Measurements from ENCODE around the gene SDK1.
"Not testable (repeated sequence)": the region's sequence is repeated elsewhere in the genome, so short reads cannot be mapped to it uniquely, and the experiment has no call there.

SDK1 gene

GRCh38 chr7:3957472-3958108 is 656.5 kb downstream of the SDK1 start:
- no peak overlapping the region for H3K4me3 Mint-ChIP-seq
- H3K36me3 Mint-ChIP-seq: no peaks in the 10 kb centered on the region
- H3K4me1 Mint-ChIP-seq: no peaks in the 10 kb centered on the region
- DNase-seq (ENCODE audit: low spot score in 2 of 2): no peak
- H3K9me3 Mint-ChIP-seq: no peaks in the 10 kb centered on the region
- ATAC-seq: no peak
- no peak overlapping the region for H3K27ac Mint-ChIP-seq

GRCh38 chr7:3958109-3958483 is 657.0 kb downstream of the SDK1 start:
- Mint-ChIP-seq H3K36me3 (no peaks in the 10 kb centered on the region), H3K9me3 (no peaks in the 10 kb centered on the region), H3K4me1 (no peaks in the 10 kb centered on the region), H3K27ac (no peak overlapping the region), H3K4me3 (no peak overlapping the region)
- no peak for DNase-seq (ENCODE audit: low spot score in 2 of 2)
- ATAC-seq: no peak

GRCh38 chr7:3959364-3959763 is 658.3 kb downstream of the SDK1 start:
- Mint-ChIP-seq H3K9me3 (no peaks in the 10 kb centered on the region), H3K4me3 (no peak overlapping the region), H3K27ac (no peak overlapping the region), H3K36me3 (no peaks in the 10 kb centered on the region), H3K4me1 (no peaks in the 10 kb centered on the region)
- DNase-seq (ENCODE audit: low spot score in 2 of 2) (no peak), ATAC-seq (no peak)

GRCh38 chr7:3960050-3960763 is 659.2 kb downstream of the SDK1 start:
- no peak overlapping the region for H3K4me3 Mint-ChIP-seq
- H3K36me3 Mint-ChIP-seq: no peaks in the 10 kb centered on the region
- no peak for DNase-seq (ENCODE audit: low spot score in 2 of 2)
- no peak overlapping the region for H3K27ac Mint-ChIP-seq
- no peak for ATAC-seq
- no peaks in the 10 kb centered on the region for H3K4me1 Mint-ChIP-seq
- no peaks in the 10 kb centered on the region for H3K9me3 Mint-ChIP-seq

- no peak for DNase-seq (ENCODE audit: low spot score in 2 of 2)
- Mint-ChIP-seq H3K9me3 (no peaks in the 10 kb centered on the region), H3K36me3 (no peaks in the 10 kb centered on the region), H3K4me1 (no peaks in the 10 kb centered on the region), H3K27ac (no peak overlapping the region), H3K4me3 (no peak overlapping the region)
- no peak for ATAC-seq
Measured at GRCh38 chr7:3960942-3961341, 659.9 kb downstream of the SDK1 start.

GRCh38 chr7:3961857-3962503 is 660.9 kb downstream of the SDK1 start:
- Mint-ChIP-seq H3K4me1 (no peaks in the 10 kb centered on the region), H3K36me3 (no peaks in the 10 kb centered on the region), H3K9me3 (no peaks in the 10 kb centered on the region), H3K27ac (no peak overlapping the region), H3K4me3 (no peak overlapping the region)
- ATAC-seq: no peak
- DNase-seq (ENCODE audit: low spot score in 2 of 2): no peak

- not testable (repeated sequence) for H3K9me3 Mint-ChIP-seq; H3K27ac Mint-ChIP-seq; DNase-seq (ENCODE audit: low spot score in 2 of 2); H3K36me3 Mint-ChIP-seq; H3K4me3 Mint-ChIP-seq; ATAC-seq; H3K4me1 Mint-ChIP-seq
Measured at GRCh38 chr7:3963768-3964167, 662.7 kb downstream of the SDK1 start.

GRCh38 chr7:3964980-3965606 is 664.0 kb downstream of the SDK1 start:
- Mint-ChIP-seq H3K4me3 (no peak overlapping the region), H3K36me3 (no peaks in the 10 kb centered on the region), H3K27ac (no peak overlapping the region), H3K4me1 (no peaks in the 10 kb centered on the region), H3K9me3 (no peaks in the 10 kb centered on the region)
- no peak for DNase-seq (ENCODE audit: low spot score in 2 of 2)
- ATAC-seq: no peak

GRCh38 chr7:3965794-3966395 is 664.8 kb downstream of the SDK1 start:
- DNase-seq (ENCODE audit: low spot score in 2 of 2): no peak
- Mint-ChIP-seq H3K4me3 (no peak overlapping the region), H3K9me3 (no peaks in the 10 kb centered on the region), H3K4me1 (no peaks in the 10 kb centered on the region), H3K36me3 (no peaks in the 10 kb centered on the region), H3K27ac (no peak overlapping the region)
- ATAC-seq: no peak

GRCh38 chr7:3968234-3968633 is 667.2 kb downstream of the SDK1 start:
- no peak overlapping the region for H3K27ac Mint-ChIP-seq
- H3K36me3 Mint-ChIP-seq: no peaks in the 10 kb centered on the region
- DNase-seq (ENCODE audit: low spot score in 2 of 2) (no peak), ATAC-seq (no peak)
- no peak overlapping the region for H3K4me3 Mint-ChIP-seq
- no peaks in the 10 kb centered on the region for H3K9me3 Mint-ChIP-seq
- H3K4me1 Mint-ChIP-seq: no peaks in the 10 kb centered on the region

GRCh38 chr7:3969286-3969685 is 668.2 kb downstream of the SDK1 start:
- no peaks in the 10 kb centered on the region for H3K36me3 Mint-ChIP-seq
- no peaks in the 10 kb centered on the region for H3K4me1 Mint-ChIP-seq
- no peak overlapping the region for H3K4me3 Mint-ChIP-seq
- ATAC-seq: no peak
- no peak overlapping the region for H3K27ac Mint-ChIP-seq
- H3K9me3 Mint-ChIP-seq: no peaks in the 10 kb centered on the region
- no peak for DNase-seq (ENCODE audit: low spot score in 2 of 2)

- Mint-ChIP-seq H3K4me3 (no peak overlapping the region), H3K9me3 (no peaks in the 10 kb centered on the region), H3K27ac (no peak overlapping the region), H3K4me1 (no peaks in the 10 kb centered on the region), H3K36me3 (no peaks in the 10 kb centered on the region)
- no peak for ATAC-seq
- no peak for DNase-seq (ENCODE audit: low spot score in 2 of 2)
Measured at GRCh38 chr7:3971323-3971722, 670.3 kb downstream of the SDK1 start.

GRCh38 chr7:3973264-3973663 is 672.2 kb downstream of the SDK1 start:
- Mint-ChIP-seq H3K4me3 (no peak overlapping the region), H3K27ac (no peak overlapping the region), H3K9me3 (no peaks in the 10 kb centered on the region), H3K36me3 (no peaks in the 10 kb centered on the region), H3K4me1 (no peaks in the 10 kb centered on the region)
- ATAC-seq: no peak
- no peak for DNase-seq (ENCODE audit: low spot score in 2 of 2)

- Mint-ChIP-seq H3K36me3 (no peaks in the 10 kb centered on the region), H3K4me1 (no peaks in the 10 kb centered on the region), H3K9me3 (no peaks in the 10 kb centered on the region), H3K27ac (no peak overlapping the region), H3K4me3 (no peak overlapping the region)
- DNase-seq (ENCODE audit: low spot score in 2 of 2) (no peak), ATAC-seq (no peak)
Measured at GRCh38 chr7:3974329-3974728, 673.3 kb downstream of the SDK1 start.

GRCh38 chr7:3975371-3975770 is 674.3 kb downstream of the SDK1 start:
- H3K9me3 Mint-ChIP-seq: no peaks in the 10 kb centered on the region
- DNase-seq (ENCODE audit: low spot score in 2 of 2) (no peak), ATAC-seq (no peak)
- no peaks in the 10 kb centered on the region for H3K4me1 Mint-ChIP-seq
- H3K27ac Mint-ChIP-seq: no peak overlapping the region
- no peaks in the 10 kb centered on the region for H3K36me3 Mint-ChIP-seq
- H3K4me3 Mint-ChIP-seq: no peak overlapping the region

All from stimulated activated effector memory CD8-positive, alpha-beta T cell treated with anti-CD3 and anti-CD28 coated beads, Interleukin-12 subunit alpha, Interleukin-12 subunit beta, amount 100 ng/mL, for 72 hours (primary cell).